Activated CD8-positive, alpha-beta T cell treated with anti-CD3 and anti-CD28 coated beads, Interleukin-2, amount 10 ng/mL, durations not matched to agents 7 days and 5 days (primary cell): ENCODE results near the gene CAPN2. TPM values are rescaled to one million over a fixed set of nuclear protein-coding genes. Genes with fewer than 3 reads are reported as not detected.

Experiments
- ATAC-seq: fragments of 150-1000 bp; cut with Tn5 transposase; one replicate; pipeline ENCODE4 v1.10.0; 2021; ENCODE audit warnings: moderate library complexity
- CTCF ChIA-PET: fragments of 350-600 bp; sonication (Branson Sonifier 250); formaldehyde crosslinking; loops from one replicate; lab custom pipeline; 2021; ENCODE audit warnings: antibody characterized with exemption; lab: Charles Lee
- POLR2A ChIA-PET: fragments of 350-600 bp; sonication (Branson Sonifier 250); formaldehyde crosslinking; loops from one replicate; lab custom pipeline; 2021; ENCODE audit warnings: antibody characterized with exemption; lab: Charles Lee
- DNase-seq: peaks from one replicate; pipeline ENCODE4 v3.0.0-alpha.2; 2020
- H3K27ac Mint-ChIP-seq: one replicate; pipeline ENCODE4 v1.8.0; 2021; ENCODE audit warnings: mild to moderate bottlenecking, mixed read lengths
- H3K27me3 Mint-ChIP-seq: one replicate; pipeline ENCODE4 v1.8.0; 2021; ENCODE audit warnings: low read depth, mixed read lengths
- H3K36me3 Mint-ChIP-seq: one replicate; pipeline ENCODE4 v1.8.0; 2021; ENCODE audit warnings: low read depth, mixed read lengths
- H3K4me1 Mint-ChIP-seq: one replicate; pipeline ENCODE4 v1.8.0; 2021; ENCODE audit warnings: low read depth, mixed read lengths
- H3K4me3 Mint-ChIP-seq: one replicate; pipeline ENCODE4 v1.8.0; 2021; ENCODE audit warnings: mild to moderate bottlenecking, mixed read lengths
- H3K9me3 Mint-ChIP-seq: one replicate; pipeline ENCODE4 v1.8.0; 2022; ENCODE audit warnings: mixed read lengths; ENCODE audit not compliant: insufficient read depth
- total RNA-seq, 2 experiments: library from RNA; stranded (reverse); gene quantifications; one replicate each; pipeline ENCODE4 v1.2.3, GENCODE V29; 2021

Gene CAPN2
- total RNA-seq, 2 experiments from 2014 or later, result 176 to 178 TPM

- ChIA-PET CTCF (interaction anchor here (0.8 to 1.8 kb wide), 4 partner anchors 25 to 189 kb away, joined by 3 to 9 read pairs (median 3); partner anchors contain the start of gene CAPN2), POLR2A (no interaction called here)
- peaks cover 15% of the 10 kb centered on the region for H3K4me1 Mint-ChIP-seq
- no peaks in the 10 kb centered on the region for H3K9me3 Mint-ChIP-seq
- H3K27me3 Mint-ChIP-seq, result no peaks in the 10 kb centered on the region
- ATAC-seq, result no peak
- H3K4me3 Mint-ChIP-seq, result no peak overlapping the region
- DNase-seq, result no peak
- H3K36me3 Mint-ChIP-seq, result peaks cover 62% of the 10 kb centered on the region
- H3K27ac Mint-ChIP-seq, result no peak overlapping the region
Observed at GRCh38 chr1:223745731-223746130, 33.4 kb downstream of the CAPN2 start.

GRCh38 chr1:223747838-223748335 is 35.5 kb downstream of the CAPN2 start:
- ChIA-PET POLR2A (interaction anchor here (1.2 kb wide), 1 partner anchor 35 kb away, joined by 3 read pairs; the partner anchor contains the start of gene CAPN2), CTCF (interaction anchor here (2.1 to 5.9 kb wide), 6 partner anchors 12 to 47 kb away, joined by 13 to 99 read pairs (median 46); partner anchors contain the start of gene CAPN2)
- DNase-seq (no peak), ATAC-seq (no peak)
- Mint-ChIP-seq H3K4me3 (no peak overlapping the region), H3K4me1 (peaks cover 15% of the 10 kb centered on the region), H3K36me3 (peaks cover 74% of the 10 kb centered on the region), H3K9me3 (no peaks in the 10 kb centered on the region), H3K27ac (peak overlapping the region; percentile 53), H3K27me3 (no peaks in the 10 kb centered on the region)

- no peak overlapping the region for H3K4me3 Mint-ChIP-seq
- POLR2A ChIA-PET, result interaction anchor here (1.2 to 1.5 kb wide), 2 partner anchors 32 to 35 kb away, joined by 3 to 8 read pairs; partner anchors contain the start of gene CAPN2
- no peaks in the 10 kb centered on the region for H3K9me3 Mint-ChIP-seq
- no peaks in the 10 kb centered on the region for H3K27me3 Mint-ChIP-seq
- ATAC-seq (peak; percentile 32), DNase-seq (no peak)
- H3K36me3 Mint-ChIP-seq, result peaks cover 74% of the 10 kb centered on the region
- H3K4me1 Mint-ChIP-seq, result peaks cover 15% of the 10 kb centered on the region
- no peak overlapping the region for H3K27ac Mint-ChIP-seq
- CTCF ChIA-PET, result interaction anchor here (1.2 to 5.9 kb wide), 13 partner anchors 9 to 98 kb away, joined by 4 to 99 read pairs (median 19); partner anchors contain the start of genes CAPN2 and TP53BP2
Observed at GRCh38 chr1:223748405-223748772, 36.0 kb downstream of the CAPN2 start.

GRCh38 chr1:223748773-223749733 is 36.7 kb downstream of the CAPN2 start:
- CTCF ChIA-PET, result interaction anchor here (0.6 to 5.9 kb wide), 25 partner anchors 8 to 585 kb away, joined by 3 to 99 read pairs (median 9); partner anchors contain the start of genes CAPN2 and TP53BP2
- POLR2A ChIA-PET, result interaction anchor here (0.5 to 1.5 kb wide), 6 partner anchors 21 to 51 kb away, joined by 3 to 8 read pairs (median 4); partner anchors contain the start of gene CAPN2
- ATAC-seq (peak; percentile 87), DNase-seq (peak; percentile 65)
- no peak overlapping the region for H3K27ac Mint-ChIP-seq
- H3K4me1 Mint-ChIP-seq, result peaks cover 15% of the 10 kb centered on the region
- no peaks in the 10 kb centered on the region for H3K27me3 Mint-ChIP-seq
- peaks cover 73% of the 10 kb centered on the region for H3K36me3 Mint-ChIP-seq
- H3K4me3 Mint-ChIP-seq, result peak overlapping the region; percentile 56
- H3K9me3 Mint-ChIP-seq, result no peaks in the 10 kb centered on the region

- POLR2A ChIA-PET, result interaction anchor here (1.1 kb wide), 1 partner anchor 24 kb away, joined by 3 read pairs; no protein-coding TSS in a partner anchor
- H3K27ac Mint-ChIP-seq, result no peak overlapping the region
- H3K27me3 Mint-ChIP-seq, result no peaks in the 10 kb centered on the region
- CTCF ChIA-PET, result interaction anchor here (0.7 to 5.9 kb wide), 8 partner anchors 22 to 55 kb away, joined by 3 to 99 read pairs (median 21); no protein-coding TSS in a partner anchor
- H3K9me3 Mint-ChIP-seq, result no peaks in the 10 kb centered on the region
- DNase-seq (no peak), ATAC-seq (no peak)
- peaks cover 15% of the 10 kb centered on the region for H3K4me1 Mint-ChIP-seq
- H3K4me3 Mint-ChIP-seq, result no peak overlapping the region
- H3K36me3 Mint-ChIP-seq, result peaks cover 73% of the 10 kb centered on the region
Observed at GRCh38 chr1:223750730-223751570, 38.6 kb downstream of the CAPN2 start.

- no peak overlapping the region for H3K27ac Mint-ChIP-seq
- no peak overlapping the region for H3K4me3 Mint-ChIP-seq
- no peak for ATAC-seq
- peaks cover 70% of the 10 kb centered on the region for H3K36me3 Mint-ChIP-seq
- no peak for DNase-seq
- POLR2A ChIA-PET, result no interaction called here
- H3K27me3 Mint-ChIP-seq, result no peaks in the 10 kb centered on the region
- peaks cover 15% of the 10 kb centered on the region for H3K4me1 Mint-ChIP-seq
- H3K9me3 Mint-ChIP-seq, result no peaks in the 10 kb centered on the region
- CTCF ChIA-PET, result interaction anchor here (1.2 to 5.9 kb wide), 4 partner anchors 40 to 56 kb away, joined by 3 to 99 read pairs (median 4); no protein-coding TSS in a partner anchor
Observed at GRCh38 chr1:223751696-223752095, 39.4 kb downstream of the CAPN2 start.

GRCh38 chr1:223752721-223753515 is 40.6 kb downstream of the CAPN2 start:
- Mint-ChIP-seq H3K36me3 (peaks cover 63% of the 10 kb centered on the region), H3K4me1 (peaks cover 8% of the 10 kb centered on the region), H3K27ac (no peak overlapping the region), H3K9me3 (no peaks in the 10 kb centered on the region), H3K4me3 (no peak overlapping the region), H3K27me3 (no peaks in the 10 kb centered on the region)
- ChIA-PET POLR2A (interaction anchor here (1.0 kb wide), 1 partner anchor 36 kb away, joined by 3 read pairs; no protein-coding TSS in a partner anchor), CTCF (interaction anchor here (1.2 to 5.9 kb wide), 2 partner anchors 41 to 52 kb away, joined by 4 to 99 read pairs; partner anchors contain the start of gene CAPN2)
- ATAC-seq (no peak), DNase-seq (no peak)

GRCh38 chr1:223754681-223755431 is 42.5 kb downstream of the CAPN2 start:
- ATAC-seq (no peak), DNase-seq (no peak)
- Mint-ChIP-seq H3K4me1 (no peaks in the 10 kb centered on the region), H3K27ac (no peak overlapping the region), H3K27me3 (no peaks in the 10 kb centered on the region), H3K9me3 (no peaks in the 10 kb centered on the region), H3K36me3 (peaks cover 66% of the 10 kb centered on the region), H3K4me3 (no peak overlapping the region)
- ChIA-PET CTCF (interaction anchor here (0.6 kb wide), 1 partner anchor 88 kb away, joined by 3 read pairs; no protein-coding TSS in a partner anchor), POLR2A (no interaction called here)

GRCh38 chr1:223755432-223755792 is 43.1 kb downstream of the CAPN2 start:
- Mint-ChIP-seq H3K4me3 (no peak overlapping the region), H3K27ac (no peak overlapping the region), H3K4me1 (no peaks in the 10 kb centered on the region), H3K27me3 (no peaks in the 10 kb centered on the region), H3K9me3 (no peaks in the 10 kb centered on the region), H3K36me3 (peaks cover 65% of the 10 kb centered on the region)
- ATAC-seq (no peak), DNase-seq (no peak)
- POLR2A ChIA-PET, result interaction anchor here (0.5 kb wide), 1 partner anchor 562 kb away, joined by 3 read pairs; no protein-coding TSS in a partner anchor
- CTCF ChIA-PET, result no interaction called here
